BLaER1 (cell line): ENCODE measurements around the gene CUL1.
"Not testable (repeated sequence)": the region's sequence is repeated elsewhere in the genome, so short reads cannot be mapped to it uniquely, and the experiment has no call there.

Experiments
- H3K27ac ChIP-seq: shearing (Covaris generic); formaldehyde crosslinking; 2 replicates; pipeline ENCODE4 v1.8.1; 2022
- H3K27me3 ChIP-seq: shearing (Covaris generic); formaldehyde crosslinking; 2 replicates; pipeline ENCODE4 v1.8.1; 2022
- H3K36me3 ChIP-seq: shearing (Covaris generic); formaldehyde crosslinking; 2 replicates; pipeline ENCODE4 v1.8.1; 2022
- H3K4me1 ChIP-seq: shearing (Covaris generic); formaldehyde crosslinking; 2 replicates; pipeline ENCODE4 v1.8.1; 2022
- H3K4me2 ChIP-seq: shearing (Covaris generic); formaldehyde crosslinking; 2 replicates; pipeline ENCODE4 v1.8.1; 2022
- H3K4me3 ChIP-seq: shearing (Covaris generic); formaldehyde crosslinking; 2 replicates; pipeline ENCODE4 v1.8.1; 2022
- H3K9ac ChIP-seq: shearing (Covaris generic); formaldehyde crosslinking; 2 replicates; pipeline ENCODE4 v1.8.1; 2022
- H3K9me3 ChIP-seq: shearing (Covaris generic); formaldehyde crosslinking; 2 replicates; pipeline ENCODE4 v1.8.1; 2022
- H4K20me1 ChIP-seq: shearing (Covaris generic); formaldehyde crosslinking; 2 replicates; pipeline ENCODE4 v1.8.1; 2022
- Cebpa-rat ChIP-seq: shearing (Covaris generic); IDR thresholded peaks from 2 replicates; pipeline ENCODE4 v1.8.1; 2022

Gene CUL1

DNA sequence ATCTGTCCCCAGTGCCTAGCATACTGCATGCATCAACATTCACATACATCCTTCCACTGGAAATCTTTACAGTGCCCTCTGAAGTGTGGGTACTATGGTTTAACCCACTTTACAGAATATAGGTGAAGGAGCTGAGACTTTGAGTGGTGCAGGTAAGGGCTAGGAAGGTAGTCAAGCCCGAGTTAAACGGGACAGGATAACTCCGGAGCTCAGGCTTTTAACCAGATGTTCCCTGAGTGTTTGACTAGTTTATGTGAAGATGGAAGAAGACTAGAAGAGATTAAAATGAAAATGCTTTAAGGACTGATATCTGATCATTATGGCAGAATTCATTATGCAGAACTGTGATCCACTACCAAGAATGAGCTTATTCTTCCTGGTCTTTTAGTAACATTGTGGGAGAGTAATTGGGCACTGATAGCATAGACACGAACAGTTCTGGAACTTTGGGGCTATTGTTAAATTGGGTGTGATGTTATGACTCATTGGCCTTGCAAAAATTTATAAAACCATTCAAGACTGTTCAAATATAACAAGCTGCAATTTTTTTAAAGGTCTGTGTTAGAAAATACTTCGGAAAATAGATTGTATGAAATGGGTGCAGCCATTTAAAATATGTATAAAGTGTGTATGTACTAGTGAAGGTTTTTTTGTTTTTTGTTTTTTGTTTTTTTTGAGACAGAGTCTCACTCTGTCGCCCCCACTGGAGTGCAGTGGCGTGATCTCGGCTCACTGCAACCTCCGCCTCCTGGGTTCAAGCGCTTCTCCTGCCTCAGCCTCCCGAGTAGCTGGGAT, 4.4 kb downstream of the CUL1 start:
- H4K20me1 ChIP-seq = peaks cover 87% of the 10 kb centered on the region
- peaks cover 76% of the 10 kb centered on the region for H3K4me1 ChIP-seq
- H3K4me3 ChIP-seq = no peak overlapping the region
- no peaks in the 10 kb centered on the region for H3K27me3 ChIP-seq
- H3K36me3 ChIP-seq = no peaks in the 10 kb centered on the region
- peak overlapping the region; percentile 39 for H3K4me2 ChIP-seq
- no peaks in the 10 kb centered on the region for H3K9me3 ChIP-seq
- H3K27ac ChIP-seq = no peak overlapping the region
- no peak for TF ChIP-seq Cebpa-rat
- H3K9ac ChIP-seq = no peak overlapping the region

DNA sequence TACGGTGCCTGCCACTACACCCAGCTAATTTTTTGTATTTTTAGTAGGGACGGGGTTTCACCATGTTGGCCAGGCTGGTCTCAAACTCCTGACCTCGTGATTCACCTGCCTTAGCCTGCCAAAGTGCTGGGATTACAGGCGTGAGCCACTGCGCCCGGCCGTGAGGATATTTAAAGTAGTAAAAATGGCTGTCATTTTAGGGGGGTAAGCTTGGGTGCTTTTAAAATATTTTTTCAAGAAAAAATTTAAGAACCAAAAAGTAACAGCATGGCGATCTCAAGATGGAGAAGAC, 4.9 kb downstream of the CUL1 start:
- H3K27ac ChIP-seq, H3K36me3 ChIP-seq, H3K9me3 ChIP-seq, H3K27me3 ChIP-seq, H3K9ac ChIP-seq, H3K4me3 ChIP-seq: not testable (repeated sequence)
- Histone ChIP-seq H3K4me2 (peak overlapping the region; percentile 39), H3K4me1 (peaks cover 81% of the 10 kb centered on the region), H4K20me1 (peaks cover 93% of the 10 kb centered on the region)

GRCh38 chr7:148704189-148704588, 5.5 kb downstream of the CUL1 start:
- H4K20me1 ChIP-seq = peaks cover 98% of the 10 kb centered on the region
- H3K36me3 ChIP-seq = no peaks in the 10 kb centered on the region
- no peak for TF ChIP-seq Cebpa-rat
- H3K9me3 ChIP-seq = no peaks in the 10 kb centered on the region
- no peak overlapping the region for H3K27ac ChIP-seq
- H3K4me1 ChIP-seq = peaks cover 86% of the 10 kb centered on the region
- H3K27me3 ChIP-seq = no peaks in the 10 kb centered on the region
- peak overlapping the region; percentile 39 for H3K4me2 ChIP-seq
- no peak overlapping the region for H3K9ac ChIP-seq
- H3K4me3 ChIP-seq = no peak overlapping the region

DNA sequence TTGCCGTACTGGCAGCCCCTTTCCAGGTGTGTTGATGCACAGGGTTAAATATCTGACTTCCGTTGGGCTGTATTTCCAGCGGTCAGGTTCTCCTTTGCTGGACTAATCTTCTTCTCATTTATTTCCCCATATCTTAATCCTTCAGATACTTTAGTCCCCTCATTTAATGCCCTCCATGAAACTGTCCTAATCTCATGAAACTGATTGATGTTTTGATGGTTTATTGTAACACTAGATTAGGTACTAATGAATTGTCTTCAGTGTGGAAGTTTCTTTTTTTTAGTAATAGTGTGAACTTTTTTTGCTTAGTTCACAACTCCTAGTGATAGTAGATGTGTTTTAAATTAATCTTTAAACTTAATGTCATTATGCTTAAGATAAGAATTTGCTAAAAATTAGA, 6.3 kb downstream of the CUL1 start:
- peaks cover 6% of the 10 kb centered on the region for H3K36me3 ChIP-seq
- H3K4me1 ChIP-seq = peaks cover 86% of the 10 kb centered on the region
- H3K9ac ChIP-seq = no peak overlapping the region
- no peaks in the 10 kb centered on the region for H3K27me3 ChIP-seq
- no peak for TF ChIP-seq Cebpa-rat
- no peak overlapping the region for H3K27ac ChIP-seq
- no peaks in the 10 kb centered on the region for H3K9me3 ChIP-seq
- peak overlapping the region; percentile 25; the same call in 1 of the 2 replicates for H3K4me2 ChIP-seq
- H3K4me3 ChIP-seq = no peak overlapping the region
- peaks cover 100% of the 10 kb centered on the region for H4K20me1 ChIP-seq

GRCh38 chr7:148706368-148706767, 7.7 kb downstream of the CUL1 start:
- H4K20me1 ChIP-seq = peaks cover 100% of the 10 kb centered on the region
- H3K9ac ChIP-seq = no peak overlapping the region
- TF ChIP-seq Cebpa-rat = no peak
- no peaks in the 10 kb centered on the region for H3K9me3 ChIP-seq
- no peak overlapping the region for H3K4me3 ChIP-seq
- no peak overlapping the region for H3K27ac ChIP-seq
- peaks cover 7% of the 10 kb centered on the region for H3K36me3 ChIP-seq
- H3K27me3 ChIP-seq = no peaks in the 10 kb centered on the region
- H3K4me2 ChIP-seq = peak overlapping the region; percentile 25; the same call in 1 of the 2 replicates
- H3K4me1 ChIP-seq = peaks cover 86% of the 10 kb centered on the region

DNA sequence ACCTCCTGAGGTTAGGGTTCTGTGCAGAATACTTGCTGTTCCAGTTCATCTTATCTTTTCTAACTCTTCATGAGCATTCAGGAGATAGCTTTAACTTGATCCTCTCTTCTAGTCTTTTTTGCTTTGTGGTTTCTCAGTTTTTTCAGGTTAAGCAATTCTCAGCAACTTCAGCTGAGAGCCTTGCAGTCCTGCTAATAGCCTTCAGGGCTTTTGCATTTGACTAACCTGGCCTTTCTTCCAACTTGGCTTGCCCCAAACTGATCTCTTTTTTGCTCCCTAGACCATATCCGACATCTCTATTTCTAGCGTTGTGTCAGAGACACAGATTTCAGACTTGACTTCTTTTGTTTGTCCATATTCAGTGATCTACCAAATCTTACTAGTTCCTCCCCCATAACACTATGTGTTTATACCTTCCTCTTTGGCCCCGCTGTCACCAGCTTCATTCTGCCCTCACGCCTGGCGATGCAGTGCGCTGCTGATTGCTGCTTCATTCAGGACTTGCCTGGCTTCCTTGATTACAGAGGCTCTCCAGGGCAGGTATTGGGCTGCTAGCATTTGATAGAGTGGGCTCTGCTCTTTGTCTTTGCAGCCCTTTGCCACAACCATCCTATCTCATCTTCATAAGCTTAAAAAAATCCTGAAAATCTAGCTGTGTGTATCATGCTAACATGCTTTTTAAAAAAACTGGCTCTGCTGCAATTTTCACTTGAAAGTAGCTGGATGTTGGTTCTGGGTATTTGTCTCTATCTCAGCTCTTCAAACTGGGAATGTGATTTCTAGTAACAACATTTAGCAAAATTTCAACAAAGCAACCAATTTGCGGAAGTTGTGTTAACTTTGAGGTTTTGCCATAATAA, 9.6 kb downstream of the CUL1 start:
- Histone ChIP-seq H3K4me1 (peaks cover 73% of the 10 kb centered on the region), H4K20me1 (peaks cover 100% of the 10 kb centered on the region), H3K27me3 (no peaks in the 10 kb centered on the region), H3K27ac (peak overlapping the region; percentile 14; the same call in 1 of the 2 replicates), H3K36me3 (peaks cover 12% of the 10 kb centered on the region), H3K9me3 (no peaks in the 10 kb centered on the region), H3K4me2 (peak overlapping the region; percentile 58), H3K4me3 (no peak overlapping the region), H3K9ac (peak overlapping the region; percentile 3; the same call in 1 of the 2 replicates)
- TF ChIP-seq Cebpa-rat = no peak

- Histone ChIP-seq H3K9me3 (no peaks in the 10 kb centered on the region), H3K27me3 (no peaks in the 10 kb centered on the region), H3K27ac (no peak overlapping the region), H3K4me1 (peaks cover 66% of the 10 kb centered on the region), H3K4me2 (no peak overlapping the region), H4K20me1 (peaks cover 100% of the 10 kb centered on the region), H3K36me3 (peaks cover 12% of the 10 kb centered on the region), H3K9ac (no peak overlapping the region), H3K4me3 (no peak overlapping the region)
- TF ChIP-seq Cebpa-rat = no peak
Measured at GRCh38 chr7:148709014-148709413, 10.3 kb downstream of the CUL1 start.

GRCh38 chr7:148710426-148710825, 11.7 kb downstream of the CUL1 start:
- not testable (repeated sequence) for H3K27ac ChIP-seq, H3K27me3 ChIP-seq, H3K9me3 ChIP-seq, H3K4me3 ChIP-seq, H3K9ac ChIP-seq, H3K4me2 ChIP-seq
- H4K20me1 ChIP-seq = peaks cover 100% of the 10 kb centered on the region
- peaks cover 63% of the 10 kb centered on the region for H3K4me1 ChIP-seq
- peaks cover 27% of the 10 kb centered on the region for H3K36me3 ChIP-seq

DNA sequence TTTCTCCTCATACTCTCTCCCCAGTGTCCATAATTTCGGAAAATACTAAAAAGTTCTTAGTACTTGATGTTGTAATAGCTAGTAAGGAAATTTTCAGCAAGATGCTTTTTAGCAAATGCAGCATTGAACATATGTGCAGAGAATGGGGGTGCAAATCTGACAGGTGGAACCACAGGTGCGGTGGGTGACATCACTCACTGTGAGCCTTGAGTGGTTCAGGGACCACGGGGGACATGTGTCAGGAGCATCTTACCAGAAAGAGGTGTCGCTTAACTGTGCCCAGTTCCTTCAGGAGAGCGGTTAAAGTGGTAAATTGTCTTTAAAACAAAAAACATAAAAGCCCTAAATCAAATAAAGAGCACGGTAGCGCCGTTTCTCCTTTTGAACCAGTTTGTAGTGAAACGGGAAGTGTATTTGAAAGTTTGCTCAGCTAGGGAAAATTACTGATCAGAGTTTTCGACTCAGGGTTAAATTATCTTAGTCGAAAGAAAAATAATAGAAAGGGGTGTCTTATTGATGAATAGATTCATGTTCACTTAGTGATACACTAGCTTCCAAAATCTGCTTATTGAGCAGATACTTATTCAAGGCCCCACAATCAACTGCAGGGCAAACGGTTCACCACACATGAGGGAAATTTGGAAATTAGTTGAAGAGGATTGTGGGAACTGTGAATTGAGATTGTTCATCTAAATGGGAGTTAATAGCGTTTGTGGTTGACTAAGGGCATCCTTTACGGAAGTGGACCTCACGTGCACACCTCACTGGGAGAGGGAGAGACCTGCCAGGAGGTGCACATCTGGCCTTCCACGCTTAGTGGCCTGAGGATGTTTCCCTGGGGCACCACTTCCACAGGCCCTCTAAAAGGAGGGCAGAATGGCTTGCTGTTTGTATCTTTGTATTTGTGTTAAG, 12.7 kb downstream of the CUL1 start:
- H3K4me3 ChIP-seq = no peak overlapping the region
- H3K27me3 ChIP-seq = no peaks in the 10 kb centered on the region
- H3K4me2 ChIP-seq = 0 out of 2 replicates have a peak overlapping the region, but pooled peaks have one; percentile 10
- H3K9me3 ChIP-seq = peaks cover 10% of the 10 kb centered on the region
- no peak overlapping the region for H3K9ac ChIP-seq
- peaks cover 27% of the 10 kb centered on the region for H3K36me3 ChIP-seq
- TF ChIP-seq Cebpa-rat = no peak
- peaks cover 100% of the 10 kb centered on the region for H4K20me1 ChIP-seq
- H3K27ac ChIP-seq = no peak overlapping the region
- H3K4me1 ChIP-seq = peaks cover 53% of the 10 kb centered on the region
